22Rv1 (cell line): ENCODE measurements around the gene OR1M1.
"Not testable (repeated sequence)": the region's sequence is repeated elsewhere in the genome, so short reads cannot be mapped to it uniquely, and the experiment has no call there.

Source experiments
- H3K27ac ChIP-seq: fragments of 450-650 bp; 2 replicates; pipeline ENCODE4 v1.5.1; 2017
- CTCF ChIP-seq: fragments of 450-650 bp; IDR thresholded peaks from 2 replicates; pipeline ENCODE4 v1.5.1; 2017; ENCODE audit warnings: mild to moderate bottlenecking
- ZFX ChIP-seq: fragments of 450-650 bp; IDR thresholded peaks from 2 replicates; pipeline ENCODE4 v1.6.1; 2017; ENCODE audit warnings: antibody characterized with exemption, borderline replicate concordance

Gene OR1M1

GRCh38 chr19:9060564-9061340 is 26.1 kb upstream of the OR1M1 start:
- no peak overlapping the region for H3K27ac ChIP-seq
- TF ChIP-seq ZFX (no peak), CTCF (no peak)

- H3K27ac ChIP-seq = no peak overlapping the region
Measured at GRCh38 chr19:9061879-9062278, 25.0 kb upstream of the OR1M1 start.

DNA sequence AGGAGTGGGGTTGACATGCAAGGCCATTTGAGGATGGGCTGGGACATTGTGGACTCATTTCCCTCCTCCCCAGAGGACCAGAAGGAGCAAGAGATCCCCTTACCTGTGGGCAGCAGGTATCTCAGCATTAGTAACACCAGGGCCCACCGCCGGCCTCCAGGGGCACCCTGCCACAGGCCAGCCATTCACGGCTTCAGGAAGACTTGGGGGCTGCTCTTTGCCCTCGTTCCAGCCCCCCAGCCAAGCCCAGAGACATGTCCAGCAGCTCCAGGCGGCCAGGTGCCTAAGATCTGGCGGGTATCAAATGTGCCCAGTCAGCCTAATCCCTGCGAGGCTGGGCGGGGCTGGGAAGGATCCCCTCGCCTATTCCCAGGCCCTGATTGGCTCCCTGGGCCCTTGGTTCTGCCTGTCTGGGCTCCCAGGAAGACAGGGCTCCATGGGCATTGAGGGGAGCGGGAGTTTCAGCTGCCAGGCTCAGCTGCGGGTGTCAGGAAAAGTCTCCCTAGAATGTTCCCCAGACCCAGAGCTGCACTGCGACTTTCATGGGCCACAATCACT is 21.3 kb upstream of the OR1M1 start:
- no peak overlapping the region for H3K27ac ChIP-seq
- no peak for TF ChIP-seq CTCF
- no peak for TF ChIP-seq ZFX

More at GRCh38 chr19:9061879-9062278, 25.0 kb upstream of the OR1M1 start:
- TF ChIP-seq CTCF (no peak), ZFX (no peak)

- H3K27ac ChIP-seq = no peak overlapping the region
- TF ChIP-seq CTCF (no peak), ZFX (no peak)
Measured at GRCh38 chr19:9070066-9070465, 16.8 kb upstream of the OR1M1 start.

DNA sequence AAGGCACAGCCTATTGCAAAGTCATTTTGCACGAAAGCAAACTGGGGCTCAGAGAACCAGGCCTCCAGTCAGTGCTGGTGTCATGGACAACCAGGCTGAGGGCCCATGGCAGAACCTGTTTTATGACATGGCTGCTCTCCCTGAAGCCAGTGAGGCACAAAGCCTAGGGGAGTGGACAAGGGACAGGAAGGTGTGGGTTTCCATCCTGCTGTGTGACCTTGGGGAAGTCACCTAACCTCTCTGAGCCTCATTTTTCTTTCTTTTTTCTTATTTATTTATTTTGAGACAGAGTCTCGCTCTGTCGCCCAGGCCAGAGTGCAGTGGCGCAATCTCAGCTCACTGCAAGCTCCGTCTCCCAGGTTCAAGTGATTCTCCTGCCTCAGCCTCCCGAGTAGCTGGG is 15.1 kb upstream of the OR1M1 start:
- not testable (repeated sequence) for H3K27ac ChIP-seq

- H3K27ac ChIP-seq = no peak overlapping the region
- no peak for TF ChIP-seq ZFX
- TF ChIP-seq CTCF = no peak
Measured at GRCh38 chr19:9073806-9074205, 13.1 kb upstream of the OR1M1 start.

DNA sequence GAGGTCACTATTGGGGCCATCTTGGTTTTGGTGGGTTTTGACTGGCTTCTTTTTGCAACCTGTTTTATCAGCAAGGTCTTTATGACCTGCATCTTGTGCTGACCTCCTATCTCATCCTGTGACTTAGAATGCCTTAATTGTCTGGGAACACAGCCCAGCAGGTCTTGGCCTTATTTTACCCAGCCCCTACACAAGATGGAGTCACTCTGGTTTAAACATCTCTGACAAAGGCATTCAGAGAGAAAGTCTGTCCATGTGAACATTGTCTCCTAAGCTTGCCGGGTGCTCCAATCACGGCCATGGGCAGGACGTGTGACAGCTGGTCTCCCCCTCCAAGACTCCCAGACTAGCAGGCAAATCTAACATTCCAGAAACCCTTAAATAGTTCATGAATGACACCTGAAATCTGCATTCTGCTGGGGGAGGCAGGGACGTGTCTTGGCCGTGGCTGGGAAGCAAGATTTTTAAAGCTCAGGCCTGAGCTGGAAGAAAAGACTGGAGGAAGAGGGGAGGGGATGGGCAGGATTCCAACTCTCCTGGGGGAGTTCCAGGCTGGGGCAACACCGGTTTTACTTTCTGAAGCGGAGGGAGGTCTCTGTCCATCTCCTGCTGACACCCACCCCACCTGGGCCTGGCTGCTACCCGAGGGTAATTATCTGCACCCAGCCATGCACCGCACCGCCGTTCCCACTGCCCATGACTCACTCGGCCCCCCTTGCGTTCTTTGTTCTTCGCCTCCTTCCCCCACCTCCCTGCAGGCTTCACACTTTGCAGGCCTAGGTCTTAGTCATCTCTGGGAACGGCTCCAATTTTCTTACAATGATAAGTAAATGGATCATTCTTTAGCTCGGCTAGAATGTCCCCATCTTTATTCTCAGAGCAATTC is 11.6 kb upstream of the OR1M1 start:
- no peak overlapping the region for H3K27ac ChIP-seq
- TF ChIP-seq CTCF = no peak
- TF ChIP-seq ZFX = no peak
